Activated CD8-positive, alpha-beta memory T cell treated with anti-CD3 and anti-CD28 coated beads, Interleukin-2, amount 10 ng/mL, durations not matched to agents 7 days and 5 days (primary cell): ENCODE results near the gene ZFP37. TPM values are rescaled to one million over a fixed set of nuclear protein-coding genes. Genes with fewer than 3 reads are reported as not detected.
A peak's percentile ranks its signal among the peaks of the same experiment; 100 is the strongest.
"Not testable (repeated sequence)": the region's sequence is repeated elsewhere in the genome, so short reads cannot be mapped to it uniquely, and the experiment has no call there.

Experiments used
- ATAC-seq: fragments of 150-1000 bp; cut with Tn5 transposase; one replicate; pipeline ENCODE4 v1.10.0; 2021; ENCODE audit warnings: moderate library complexity
- CTCF ChIA-PET: fragments of 350-600 bp; sonication (Branson Sonifier 250); formaldehyde crosslinking; loops from one replicate; lab custom pipeline; 2021; ENCODE audit warnings: antibody characterized with exemption; lab: Charles Lee
- DNase-seq: peaks from one replicate; pipeline ENCODE4 v3.0.0-alpha.2; 2020
- H3K27ac Mint-ChIP-seq: one replicate; pipeline ENCODE4 v1.8.0; 2021; ENCODE audit warnings: mild to moderate bottlenecking, mixed read lengths
- H3K27me3 Mint-ChIP-seq: one replicate; pipeline ENCODE4 v1.8.0; 2021; ENCODE audit warnings: mixed read lengths
- H3K36me3 Mint-ChIP-seq: one replicate; pipeline ENCODE4 v1.8.0; 2021; ENCODE audit warnings: mild to moderate bottlenecking, mixed read lengths
- H3K4me1 Mint-ChIP-seq: one replicate; pipeline ENCODE4 v1.8.0; 2021; ENCODE audit warnings: mixed read lengths
- H3K4me3 Mint-ChIP-seq: one replicate; pipeline ENCODE4 v1.8.0; 2021; ENCODE audit warnings: mild to moderate bottlenecking, moderate library complexity, mixed read lengths
- H3K9me3 Mint-ChIP-seq: one replicate; pipeline ENCODE4 v1.8.0; 2022; ENCODE audit warnings: low read depth, mixed read lengths
- total RNA-seq, 2 experiments: library from RNA; stranded (reverse); gene quantifications; one replicate each; pipeline ENCODE4 v1.2.3, GENCODE V29; 2021

The ZFP37 gene
- total RNA-seq, result 1 to 10 TPM in 1 of 2 experiments, under 1 TPM in 1; 0.77 to 1.1 TPM

GRCh38 chr9:113056191-113057106 is at the start of gene ZFP37:
Gene ZFP37, minus strand, starts transcription at chr9:113056724. Its CDS starts 36 bp downstream, at chr9:113056688.
- H3K27ac Mint-ChIP-seq, result no peak within 1 kb of the TSS
- no peaks in the 10 kb centered on the region for H3K27me3 Mint-ChIP-seq
- CTCF ChIA-PET, result no interaction called here

DNA sequence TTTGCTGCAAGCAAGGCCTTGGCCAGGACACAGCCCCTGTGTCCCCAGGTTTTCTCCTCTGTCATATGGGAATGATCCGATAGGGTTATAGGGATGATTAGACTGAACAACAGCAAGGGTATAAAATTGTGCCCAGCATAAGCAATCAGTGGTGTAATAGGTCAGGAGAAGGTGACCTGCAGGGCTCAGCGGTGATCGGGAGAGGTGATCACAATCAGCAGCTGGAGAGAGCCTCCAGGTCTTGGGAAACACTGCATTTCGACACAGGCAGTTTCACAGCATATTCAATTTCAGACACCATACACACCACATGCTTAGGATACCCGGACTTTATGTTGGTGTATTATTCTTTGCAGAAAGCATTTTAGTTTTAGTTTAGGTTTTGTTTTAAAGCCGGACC is 48.8 kb upstream of the ZFP37 start:
- H3K4me1 Mint-ChIP-seq, ATAC-seq, H3K9me3 Mint-ChIP-seq, H3K36me3 Mint-ChIP-seq, H3K27me3 Mint-ChIP-seq, H3K4me3 Mint-ChIP-seq, H3K27ac Mint-ChIP-seq, DNase-seq, CTCF ChIA-PET: not testable (repeated sequence)

More at GRCh38 chr9:113056191-113057106, at the start of gene ZFP37:
- peak; percentile 97 for ATAC-seq
- Mint-ChIP-seq H3K4me3 (no peak within 1 kb of the TSS), H3K36me3 (peaks cover 6% of the 10 kb centered on the region), H3K9me3 (peaks cover 9% of the 10 kb centered on the region), H3K4me1 (no peaks in the 10 kb centered on the region)
- DNase-seq, result peak; percentile 80

DNA sequence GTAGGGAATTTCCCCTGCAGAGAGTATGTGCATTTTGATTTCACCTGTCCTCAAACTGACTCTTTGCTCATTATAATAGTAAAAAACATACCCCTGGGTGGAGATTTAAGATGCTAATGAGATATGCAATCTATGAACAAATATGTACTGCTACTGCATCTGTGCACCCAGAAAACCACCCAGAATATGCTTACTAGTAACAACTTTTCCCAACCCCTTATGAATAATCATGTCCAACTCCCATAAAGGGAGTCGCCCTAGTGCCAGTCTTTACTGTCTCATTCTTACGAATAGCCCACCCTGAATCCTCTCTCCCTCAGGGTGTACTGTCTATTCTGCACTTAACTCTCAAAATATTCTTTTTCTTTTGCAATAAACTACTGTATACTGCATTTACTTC is 39.0 kb upstream of the ZFP37 start:
- Mint-ChIP-seq H3K4me1 (no peaks in the 10 kb centered on the region), H3K27ac (no peak overlapping the region), H3K4me3 (no peak overlapping the region), H3K36me3 (no peaks in the 10 kb centered on the region), H3K27me3 (peaks cover 32% of the 10 kb centered on the region), H3K9me3 (no peaks in the 10 kb centered on the region)
- DNase-seq (no peak), ATAC-seq (no peak)
- CTCF ChIA-PET, result no interaction called here

DNA sequence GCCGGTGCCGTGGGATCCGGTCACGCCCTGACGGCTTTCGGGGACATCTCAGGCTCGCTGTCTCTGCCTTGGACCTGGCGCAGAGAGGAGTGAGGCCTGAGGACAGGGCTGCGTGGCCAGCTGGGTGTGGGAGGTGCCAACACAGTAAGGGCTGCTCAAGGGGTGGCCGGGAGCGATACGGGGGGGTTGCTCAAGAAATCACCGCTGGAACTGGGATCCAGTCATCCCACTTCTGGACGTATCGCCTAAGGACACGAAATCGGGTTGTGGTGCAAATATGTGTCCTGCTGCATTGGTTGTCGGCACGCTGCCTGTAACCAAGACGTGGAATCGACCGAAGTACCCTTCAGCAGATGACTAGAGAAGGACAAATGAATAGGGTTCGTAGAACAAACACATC is 33.4 kb upstream of the ZFP37 start:
- ATAC-seq, H3K9me3 Mint-ChIP-seq, H3K4me1 Mint-ChIP-seq, H3K36me3 Mint-ChIP-seq, H3K4me3 Mint-ChIP-seq, DNase-seq, H3K27ac Mint-ChIP-seq, CTCF ChIA-PET: not testable (repeated sequence)
- H3K27me3 Mint-ChIP-seq, result peaks cover 28% of the 10 kb centered on the region

DNA sequence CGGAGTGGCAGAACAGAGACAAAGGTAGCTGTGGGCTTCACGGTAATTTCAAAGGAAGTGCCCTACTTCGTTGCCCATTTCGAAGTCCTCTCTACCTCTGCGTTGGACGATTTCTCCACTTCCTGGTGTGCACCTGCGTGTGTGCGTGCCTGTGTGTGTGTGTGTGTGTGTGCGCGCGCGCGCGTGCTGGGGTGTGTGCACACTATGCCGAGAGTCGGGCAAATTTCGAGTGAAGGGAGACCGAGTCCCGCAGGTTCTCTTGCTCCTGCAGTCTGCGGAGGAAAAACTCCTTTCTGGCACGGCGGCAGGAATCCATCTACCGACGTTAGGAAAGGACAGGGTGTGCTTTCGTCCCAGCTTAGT is 32.6 kb upstream of the ZFP37 start:
- H3K36me3 Mint-ChIP-seq, ATAC-seq, CTCF ChIA-PET, H3K4me3 Mint-ChIP-seq, H3K9me3 Mint-ChIP-seq, H3K4me1 Mint-ChIP-seq, DNase-seq, H3K27ac Mint-ChIP-seq: not testable (repeated sequence)
- peaks cover 23% of the 10 kb centered on the region for H3K27me3 Mint-ChIP-seq

DNA sequence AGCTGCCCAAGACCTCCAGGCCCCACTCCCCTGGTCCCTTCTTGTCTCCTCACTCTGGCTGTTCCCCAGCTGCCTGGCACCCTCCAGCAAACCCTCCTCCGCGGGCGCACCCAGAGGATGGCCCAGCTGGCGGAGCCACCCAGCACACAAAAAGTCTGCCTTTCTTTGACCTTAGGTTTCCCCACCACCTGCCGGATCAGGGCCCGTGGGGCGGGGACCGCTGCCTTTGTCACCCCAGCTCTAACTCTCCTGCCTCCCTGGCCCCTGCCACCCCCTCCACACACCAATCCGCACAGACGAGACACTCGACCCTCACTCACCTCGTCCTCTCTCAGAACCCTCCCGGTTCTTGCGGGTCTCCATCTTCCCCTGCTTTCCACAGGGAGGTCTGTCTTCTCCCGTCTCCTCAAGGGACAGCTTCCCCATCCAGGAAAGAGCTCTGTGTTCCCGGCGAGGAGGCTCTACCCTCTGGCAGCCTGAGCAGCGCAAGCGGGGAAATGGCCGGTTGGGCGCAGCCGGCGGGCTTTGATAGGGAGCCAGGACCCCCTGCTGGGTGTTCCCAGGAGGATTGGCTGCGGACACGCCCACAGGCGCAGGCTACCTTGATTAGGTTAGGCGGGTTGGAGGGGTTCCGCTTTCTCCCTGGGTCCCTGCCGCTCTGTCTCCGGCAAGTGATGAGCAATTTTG is 32.1 kb upstream of the ZFP37 start:
- ATAC-seq, DNase-seq, H3K9me3 Mint-ChIP-seq, H3K36me3 Mint-ChIP-seq, H3K4me1 Mint-ChIP-seq, H3K27ac Mint-ChIP-seq, H3K4me3 Mint-ChIP-seq, CTCF ChIA-PET: not testable (repeated sequence)
- H3K27me3 Mint-ChIP-seq, result peaks cover 21% of the 10 kb centered on the region

- CTCF ChIA-PET, H3K36me3 Mint-ChIP-seq, H3K9me3 Mint-ChIP-seq, H3K4me1 Mint-ChIP-seq, DNase-seq, H3K27ac Mint-ChIP-seq, H3K27me3 Mint-ChIP-seq, ATAC-seq, H3K4me3 Mint-ChIP-seq: not testable (repeated sequence)
Measured at GRCh38 chr9:113062932-113063310, 6.4 kb upstream of the ZFP37 start.

GRCh38 chr9:113062256-113062931 is 5.9 kb upstream of the ZFP37 start:
- H3K9me3 Mint-ChIP-seq, ATAC-seq, H3K36me3 Mint-ChIP-seq, H3K27ac Mint-ChIP-seq, H3K27me3 Mint-ChIP-seq, DNase-seq, CTCF ChIA-PET, H3K4me1 Mint-ChIP-seq, H3K4me3 Mint-ChIP-seq: not testable (repeated sequence)

DNA sequence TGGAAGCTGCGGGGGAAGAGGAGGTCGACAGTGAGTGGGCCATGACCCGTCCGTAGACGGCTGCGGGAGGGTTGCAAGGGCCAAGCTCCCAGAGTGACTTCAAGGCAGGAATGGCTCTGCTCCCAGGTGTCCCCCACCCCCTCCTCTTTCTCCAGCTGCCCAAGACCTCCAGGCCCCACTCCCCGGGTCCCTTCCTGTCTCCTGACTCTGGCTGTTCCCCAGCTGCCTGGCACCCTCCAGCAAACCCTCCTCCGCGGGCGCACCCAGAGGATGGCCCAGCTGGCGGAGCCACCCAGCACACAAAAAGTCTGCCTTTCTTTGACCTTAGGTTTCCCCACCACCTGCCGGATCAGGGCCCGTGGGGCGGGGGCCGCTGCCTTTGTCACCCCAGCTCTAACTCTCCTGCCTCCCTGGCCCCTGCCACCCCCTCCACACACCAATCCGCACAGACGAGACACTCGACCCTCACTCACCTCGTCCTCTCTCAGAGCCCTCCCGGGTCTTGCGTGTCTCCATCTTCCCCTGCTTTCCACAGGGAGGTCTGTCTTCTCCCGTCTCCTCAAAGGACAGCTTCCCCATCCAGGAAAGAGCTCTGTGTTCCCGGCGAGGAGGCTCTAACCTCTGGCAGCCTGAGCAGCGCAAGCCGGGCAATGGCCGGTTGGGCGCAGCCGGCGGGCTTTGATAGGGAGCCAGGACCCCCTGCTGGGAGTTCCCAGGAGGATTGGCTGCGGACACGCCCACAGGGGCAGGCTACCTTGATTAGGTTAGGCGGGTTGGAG is 4.7 kb upstream of the ZFP37 start:
- CTCF ChIA-PET, H3K36me3 Mint-ChIP-seq, H3K9me3 Mint-ChIP-seq, H3K27me3 Mint-ChIP-seq, H3K27ac Mint-ChIP-seq, ATAC-seq, H3K4me1 Mint-ChIP-seq, DNase-seq, H3K4me3 Mint-ChIP-seq: not testable (repeated sequence)

GRCh38 chr9:113059581-113060284 is 3.2 kb upstream of the ZFP37 start:
- peak overlapping the region; percentile 29 for H3K27ac Mint-ChIP-seq
- DNase-seq, CTCF ChIA-PET, H3K36me3 Mint-ChIP-seq, H3K4me3 Mint-ChIP-seq, H3K4me1 Mint-ChIP-seq, H3K27me3 Mint-ChIP-seq, ATAC-seq, H3K9me3 Mint-ChIP-seq: not testable (repeated sequence)

- peaks cover 6% of the 10 kb centered on the region for H3K36me3 Mint-ChIP-seq
- H3K4me1 Mint-ChIP-seq, result no peaks in the 10 kb centered on the region
- H3K27me3 Mint-ChIP-seq, result no peaks in the 10 kb centered on the region
- CTCF ChIA-PET, result no interaction called here
- ATAC-seq, result no peak
- no peak for DNase-seq
- no peak overlapping the region for H3K4me3 Mint-ChIP-seq
- H3K27ac Mint-ChIP-seq, result no peak overlapping the region
- peaks cover 9% of the 10 kb centered on the region for H3K9me3 Mint-ChIP-seq
Measured at GRCh38 chr9:113057193-113057592, 669 bp upstream of the ZFP37 start.

DNA sequence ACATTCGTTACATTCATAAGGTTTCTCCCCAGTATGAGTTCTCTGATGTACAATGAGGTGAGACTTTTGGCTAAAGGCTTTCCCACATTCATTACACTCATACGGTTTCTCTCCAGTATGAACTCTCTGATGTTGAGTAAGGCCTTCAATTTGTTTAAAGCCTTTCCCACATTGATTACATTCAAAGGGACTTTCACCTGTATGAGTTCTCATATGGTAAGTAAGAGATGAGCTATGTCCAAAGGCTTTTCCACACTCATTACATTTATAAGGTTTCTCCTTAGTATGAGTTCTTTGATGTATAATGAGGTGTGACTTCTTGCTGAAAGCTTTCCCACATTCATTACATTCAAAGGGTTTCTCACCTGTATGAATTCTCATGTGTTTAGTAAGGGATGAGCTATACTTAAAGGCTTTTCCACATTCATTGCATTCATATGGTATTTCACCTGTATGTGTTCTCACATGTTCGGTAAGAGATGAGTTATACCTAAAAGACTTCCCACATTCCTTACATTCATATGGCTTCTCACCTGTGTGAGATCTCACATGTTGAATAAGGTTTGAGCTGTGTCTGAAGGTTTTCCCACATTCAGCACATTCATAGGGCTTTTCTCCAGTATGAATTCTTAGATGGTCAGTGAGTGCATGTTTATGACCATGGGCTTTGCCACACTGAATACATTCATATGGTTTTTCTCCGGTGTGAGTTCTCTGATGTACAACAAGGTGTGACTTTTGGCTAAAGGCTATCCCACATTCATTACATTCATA is 13.5 kb downstream of the ZFP37 start:
- Mint-ChIP-seq H3K4me1 (no peaks in the 10 kb centered on the region), H3K4me3 (no peak overlapping the region), H3K36me3 (peaks cover 34% of the 10 kb centered on the region), H3K27me3 (no peaks in the 10 kb centered on the region), H3K27ac (no peak overlapping the region), H3K9me3 (peaks cover 57% of the 10 kb centered on the region)
- CTCF ChIA-PET, result no interaction called here
- ATAC-seq (no peak), DNase-seq (no peak)
